RWPE2 (cell line): ENCODE data around the gene CLDN34.
A peak's percentile ranks its signal among the peaks of the same experiment; 100 is the strongest.

ENCODE experiments used
- ATAC-seq: fragments of 200-7000 bp; cut with Tn5 transposase; 3 replicates; pipeline ENCODE4 v1.9.1; 2021; ENCODE audit warnings: low read depth
- DNase-seq: peaks from one replicate; pipeline ENCODE4 v3.0.0-alpha.2; 2020; ENCODE audit warnings: low spot score
- H3K27ac ChIP-seq: fragments of 450-650 bp; 2 replicates; pipeline ENCODE4 v1.5.1; 2017; ENCODE audit warnings: mild to moderate bottlenecking; ENCODE audit not compliant: poor library complexity, severe bottlenecking
- H3K27me3 ChIP-seq: fragments of 250-450 bp; sonication (Bioruptor Pico); 2 replicates; pipeline ENCODE4 v1.5.1; 2021; ENCODE audit warnings: mild to moderate bottlenecking, moderate library complexity; ENCODE audit not compliant: insufficient read depth, poor library complexity, severe bottlenecking
- H3K36me3 ChIP-seq: fragments of 250-450 bp; sonication (Bioruptor Pico); 2 replicates; pipeline ENCODE4 v1.5.1; 2020; ENCODE audit warnings: low read depth, mild to moderate bottlenecking, moderate library complexity
- H3K4me1 ChIP-seq: fragments of 250-450 bp; sonication (Bioruptor Pico); 2 replicates; pipeline ENCODE4 v1.5.1; 2021; ENCODE audit warnings: mild to moderate bottlenecking, moderate library complexity; ENCODE audit not compliant: insufficient read depth, poor library complexity, severe bottlenecking
- H3K4me3 ChIP-seq: fragments of 250-450 bp; sonication (Bioruptor Pico); 2 replicates; pipeline ENCODE4 v1.5.1; 2021; ENCODE audit warnings: mild to moderate bottlenecking, moderate library complexity; ENCODE audit not compliant: severe bottlenecking
- H3K9me3 ChIP-seq: fragments of 250-450 bp; sonication (Bioruptor Pico); 2 replicates; pipeline ENCODE4 v1.5.1; 2021; ENCODE audit warnings: mild to moderate bottlenecking, moderate library complexity; ENCODE audit not compliant: severe bottlenecking
- CTCF ChIP-seq: fragments of 450-650 bp; IDR thresholded peaks from one replicate; pipeline ENCODE4 v1.5.1; 2017; ENCODE audit warnings: mild to moderate bottlenecking, moderate library complexity; ENCODE audit not compliant: poor library complexity, severe bottlenecking

Gene CLDN34

GRCh38 chrX:9997041-9997440, 29.9 kb downstream of the CLDN34 start:
- no peaks in the 10 kb centered on the region for H3K4me1 ChIP-seq
- H3K9me3 ChIP-seq: no peaks in the 10 kb centered on the region
- no peak overlapping the region for H3K27ac ChIP-seq
- ATAC-seq: no peak
- H3K27me3 ChIP-seq: no peaks in the 10 kb centered on the region
- no peaks in the 10 kb centered on the region for H3K36me3 ChIP-seq
- no peak for DNase-seq
- H3K4me3 ChIP-seq: no peak overlapping the region
- no peak for TF ChIP-seq CTCF

- TF ChIP-seq CTCF: no peak
- Histone ChIP-seq H3K9me3 (no peaks in the 10 kb centered on the region), H3K36me3 (no peaks in the 10 kb centered on the region), H3K4me3 (no peak overlapping the region), H3K4me1 (no peaks in the 10 kb centered on the region), H3K27ac (no peak overlapping the region), H3K27me3 (no peaks in the 10 kb centered on the region)
- DNase-seq: no peak
- ATAC-seq: no peak
These were observed 30.4 kb downstream of the CLDN34 start for GRCh38 chrX:9997524-9997923.

- DNase-seq: no peak
- H3K4me1 ChIP-seq: peaks cover 10% of the 10 kb centered on the region
- no peaks in the 10 kb centered on the region for H3K36me3 ChIP-seq
- H3K27ac ChIP-seq: no peak overlapping the region
- TF ChIP-seq CTCF: no peak
- no peak overlapping the region for H3K4me3 ChIP-seq
- H3K27me3 ChIP-seq: no peaks in the 10 kb centered on the region
- no peaks in the 10 kb centered on the region for H3K9me3 ChIP-seq
- no peak for ATAC-seq
These were observed 34.3 kb downstream of the CLDN34 start for GRCh38 chrX:10001496-10001895.

- TF ChIP-seq CTCF: no peak
- H3K27ac ChIP-seq: peak overlapping the region; percentile 56
- peaks cover 15% of the 10 kb centered on the region for H3K4me1 ChIP-seq
- no peaks in the 10 kb centered on the region for H3K27me3 ChIP-seq
- ATAC-seq (no peak), DNase-seq (no peak)
- H3K9me3 ChIP-seq: no peaks in the 10 kb centered on the region
- no peaks in the 10 kb centered on the region for H3K36me3 ChIP-seq
- H3K4me3 ChIP-seq: no peak overlapping the region
These were observed 37.8 kb downstream of the CLDN34 start for GRCh38 chrX:10004832-10005475.

GRCh38 chrX:10006086-10006485, 38.9 kb downstream of the CLDN34 start:
- ATAC-seq (no peak), DNase-seq (no peak)
- no peak for TF ChIP-seq CTCF
- Histone ChIP-seq H3K4me3 (no peak overlapping the region), H3K4me1 (peaks cover 25% of the 10 kb centered on the region), H3K9me3 (no peaks in the 10 kb centered on the region), H3K27ac (no peak overlapping the region), H3K27me3 (no peaks in the 10 kb centered on the region), H3K36me3 (no peaks in the 10 kb centered on the region)
